Measurements from ENCODE around the gene TANGO2.

Gene TANGO2

DNA sequence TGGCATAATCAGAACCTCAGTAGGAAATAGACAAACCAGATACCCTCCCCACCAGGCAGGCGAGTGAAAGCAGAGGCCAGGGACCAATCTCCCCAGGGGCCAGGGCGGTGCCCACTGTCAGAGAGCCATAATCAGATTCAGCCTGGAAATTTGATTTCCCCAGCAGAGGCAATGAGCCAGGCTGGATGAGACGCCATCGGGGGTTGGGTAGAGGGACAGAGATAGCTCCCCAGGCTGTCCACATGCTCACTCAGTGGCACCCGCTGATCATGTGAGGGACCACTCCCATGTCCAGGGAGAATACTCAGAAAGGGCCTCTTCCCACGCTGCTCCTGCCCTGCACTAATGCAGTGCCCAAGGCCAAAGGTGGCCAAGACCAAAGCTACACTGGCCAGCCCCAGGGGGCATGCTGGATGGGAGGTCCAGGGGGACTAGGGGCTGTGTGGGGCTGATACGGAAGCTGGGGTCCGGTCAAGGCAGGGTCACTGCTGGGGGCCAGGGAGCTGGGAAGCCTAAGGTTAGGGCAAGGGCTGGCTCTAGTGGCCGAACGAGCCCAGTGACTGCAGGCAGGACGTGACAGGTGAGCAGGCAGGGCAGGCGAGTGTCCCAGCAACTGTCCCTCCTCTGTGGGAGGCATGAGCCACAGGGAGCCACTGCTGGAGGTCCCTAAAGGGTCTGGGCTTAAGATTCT is 24.1 kb upstream of the TANGO2 start:
- DNase-seq (ENCODE audit: low read depth), result no peak

DNA sequence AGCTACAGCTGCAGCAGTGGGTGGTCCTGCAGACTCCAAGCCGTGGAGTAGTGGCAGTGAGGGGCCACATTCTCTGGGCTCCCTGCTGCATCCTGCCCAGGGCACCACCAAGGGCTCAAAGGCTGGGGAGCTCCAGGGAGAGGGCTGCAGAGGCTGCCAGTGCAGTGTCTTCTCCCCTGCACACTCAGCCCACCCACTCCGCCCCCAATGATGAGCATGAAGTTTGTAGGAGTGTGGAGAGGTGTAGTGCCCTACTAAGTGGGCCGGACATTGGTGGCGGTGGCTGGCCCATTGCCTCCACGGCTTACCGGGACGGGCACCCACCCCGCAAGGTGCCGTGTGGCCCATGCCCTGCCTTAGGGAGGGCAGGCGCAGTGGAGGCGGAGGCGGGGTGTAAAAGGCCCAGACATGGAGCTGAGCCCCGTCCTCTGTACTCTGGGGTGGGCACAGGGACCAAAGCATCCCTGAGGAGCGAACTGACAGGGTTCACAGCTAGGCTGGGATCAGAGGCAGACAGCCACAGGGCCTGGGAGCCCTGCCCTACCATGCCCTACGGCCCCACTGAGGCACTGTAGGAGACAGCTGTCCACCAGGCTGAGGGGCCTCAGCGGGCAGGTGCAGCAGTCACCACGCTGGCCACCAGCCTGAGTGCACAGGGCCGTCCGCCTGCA is 23.2 kb upstream of the TANGO2 start:
- DNase-seq (ENCODE audit: low read depth), result no peak

DNA sequence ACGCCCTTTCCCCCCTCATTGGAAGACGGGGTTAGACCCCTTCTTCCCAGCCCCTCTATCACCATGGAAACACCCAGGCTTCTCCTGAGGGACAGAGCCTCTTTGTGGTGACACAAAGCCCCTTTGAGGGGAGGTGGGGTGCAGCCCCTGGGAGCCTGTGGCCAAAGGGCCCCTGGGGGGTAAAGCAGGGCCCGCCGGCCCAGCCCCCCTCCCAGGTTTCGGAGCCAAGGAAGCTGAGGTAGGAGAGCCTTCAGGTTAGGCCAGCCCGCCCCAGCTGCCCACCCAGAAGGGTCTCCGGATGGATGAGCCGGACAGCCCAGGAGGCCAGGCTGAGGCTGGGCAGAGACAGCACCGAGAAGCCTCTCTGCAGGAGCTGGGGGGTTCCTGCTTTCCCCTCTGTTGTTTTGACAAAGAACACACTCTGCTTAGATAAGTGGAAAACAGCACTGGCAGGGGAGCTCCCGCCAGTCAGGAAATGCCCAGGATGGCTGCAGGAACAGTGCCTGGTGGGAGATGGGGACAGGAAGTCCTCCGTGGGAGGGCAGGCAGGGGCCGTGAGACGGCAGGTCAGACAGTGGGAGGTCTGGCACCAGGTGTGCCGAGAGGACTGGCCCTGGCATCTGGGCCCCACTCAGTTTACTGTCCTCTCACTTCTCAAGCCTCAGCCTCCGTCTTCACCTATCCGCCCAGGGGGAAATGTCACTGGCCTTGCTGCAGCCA is 22.5 kb upstream of the TANGO2 start:
- no peak for DNase-seq (ENCODE audit: low read depth)

- DNase-seq (ENCODE audit: low read depth), result no peak
These were observed 21.7 kb upstream of the TANGO2 start for GRCh38 chr22:19998991-19999820.

- DNase-seq (ENCODE audit: low read depth), result no peak
These were observed 20.4 kb upstream of the TANGO2 start for GRCh38 chr22:20000246-20001081.

- DNase-seq (ENCODE audit: low read depth), result no peak
These were observed 19.8 kb upstream of the TANGO2 start for GRCh38 chr22:20001082-20001638.

DNA sequence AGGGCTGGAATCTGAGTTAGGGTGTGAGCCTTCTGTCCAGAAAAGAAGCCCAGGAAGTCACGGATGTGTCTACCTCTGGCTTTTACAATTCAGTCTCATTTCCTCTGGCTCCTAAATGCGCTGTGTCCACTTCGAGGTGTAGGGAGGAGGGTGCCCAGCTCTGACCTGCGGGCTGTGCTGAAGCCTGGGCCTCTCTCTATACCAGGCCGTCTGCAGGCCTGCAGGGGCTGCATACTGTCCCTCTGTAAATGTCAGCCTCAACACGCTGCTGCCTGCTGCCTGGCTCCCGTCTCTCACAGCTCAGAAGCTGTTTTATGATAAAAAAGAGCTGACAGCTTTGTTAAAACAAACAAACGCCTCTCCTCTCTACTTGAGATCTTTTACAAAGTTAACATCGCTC is 18.8 kb upstream of the TANGO2 start:
- no peak for DNase-seq (ENCODE audit: low read depth)

GRCh38 chr22:20002636-20003035 is 18.3 kb upstream of the TANGO2 start:
- no peak for DNase-seq (ENCODE audit: low read depth)

GRCh38 chr22:20003304-20003703 is 17.6 kb upstream of the TANGO2 start:
- DNase-seq (ENCODE audit: low read depth), result no peak

GRCh38 chr22:20004464-20004863 is 16.4 kb upstream of the TANGO2 start:
- DNase-seq (ENCODE audit: low read depth), result no peak

DNA sequence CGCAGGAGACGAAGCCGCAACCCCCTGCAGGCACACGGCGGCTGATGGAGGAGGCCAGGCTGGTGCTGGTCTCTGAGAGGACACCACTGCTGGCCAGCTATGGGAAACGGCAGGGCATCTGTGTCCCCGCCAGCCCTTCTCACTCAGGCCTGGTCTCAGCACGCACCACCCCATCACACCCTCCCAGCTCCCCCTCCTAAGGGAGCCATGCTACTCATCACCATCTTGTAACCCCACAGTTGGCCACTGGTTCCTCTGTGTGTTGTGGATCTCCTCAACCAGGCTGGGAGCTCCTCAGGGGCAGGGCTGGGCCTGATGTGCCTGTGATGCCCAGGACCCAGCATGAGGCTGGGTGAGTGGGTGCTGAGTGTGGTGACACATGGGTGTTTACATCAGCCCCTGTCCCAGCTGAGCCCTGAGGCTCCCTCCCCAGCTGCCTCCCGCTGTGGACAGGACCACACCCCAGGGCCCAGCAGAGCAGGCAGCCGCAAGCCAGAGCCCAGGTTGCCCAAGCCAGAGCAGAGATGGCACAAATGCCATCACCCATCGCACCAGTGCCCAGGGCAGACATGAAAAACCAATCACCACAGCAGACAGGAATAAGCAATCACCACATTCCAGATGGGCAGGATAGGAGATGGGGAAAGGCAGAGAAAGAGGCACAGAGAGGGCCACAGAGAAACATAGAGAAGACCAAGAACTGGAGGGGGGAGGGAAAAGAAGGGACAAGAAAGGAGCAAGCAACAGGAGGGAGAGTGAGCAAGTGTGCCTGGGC is 12.5 kb upstream of the TANGO2 start:
- DNase-seq (ENCODE audit: low read depth), result no peak

DNA sequence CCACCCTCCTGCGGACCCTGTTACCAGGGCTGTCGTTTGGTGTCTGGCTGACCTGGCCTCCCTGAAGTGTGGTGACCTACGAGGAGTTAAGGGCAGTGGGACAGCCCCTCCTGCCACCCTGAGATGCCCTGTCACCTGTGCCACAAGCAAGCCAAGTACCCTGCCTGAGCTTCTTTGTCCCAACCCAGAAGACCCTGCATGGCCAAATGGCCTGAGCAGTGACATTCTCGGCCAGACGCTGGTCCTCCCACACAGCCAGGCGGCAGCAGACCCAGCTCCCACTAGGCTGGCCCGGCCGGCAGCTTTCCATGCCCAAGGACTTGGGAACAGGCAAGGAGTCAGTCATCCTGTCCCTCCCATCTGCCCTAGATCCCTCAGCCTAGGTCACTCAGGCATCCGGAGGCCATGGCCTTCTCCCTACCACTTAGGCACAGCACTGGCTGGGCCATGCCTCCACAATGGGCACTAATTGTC is 11.9 kb upstream of the TANGO2 start:
- DNase-seq (ENCODE audit: low read depth), result no peak

GRCh38 chr22:20009582-20010306 is 11.2 kb upstream of the TANGO2 start:
- DNase-seq (ENCODE audit: low read depth), result no peak

GRCh38 chr22:20010307-20011122 is 10.4 kb upstream of the TANGO2 start:
- DNase-seq (ENCODE audit: low read depth), result no peak

- no peak for DNase-seq (ENCODE audit: low read depth)
These were observed 9.6 kb upstream of the TANGO2 start for GRCh38 chr22:20011123-20011992.

DNA sequence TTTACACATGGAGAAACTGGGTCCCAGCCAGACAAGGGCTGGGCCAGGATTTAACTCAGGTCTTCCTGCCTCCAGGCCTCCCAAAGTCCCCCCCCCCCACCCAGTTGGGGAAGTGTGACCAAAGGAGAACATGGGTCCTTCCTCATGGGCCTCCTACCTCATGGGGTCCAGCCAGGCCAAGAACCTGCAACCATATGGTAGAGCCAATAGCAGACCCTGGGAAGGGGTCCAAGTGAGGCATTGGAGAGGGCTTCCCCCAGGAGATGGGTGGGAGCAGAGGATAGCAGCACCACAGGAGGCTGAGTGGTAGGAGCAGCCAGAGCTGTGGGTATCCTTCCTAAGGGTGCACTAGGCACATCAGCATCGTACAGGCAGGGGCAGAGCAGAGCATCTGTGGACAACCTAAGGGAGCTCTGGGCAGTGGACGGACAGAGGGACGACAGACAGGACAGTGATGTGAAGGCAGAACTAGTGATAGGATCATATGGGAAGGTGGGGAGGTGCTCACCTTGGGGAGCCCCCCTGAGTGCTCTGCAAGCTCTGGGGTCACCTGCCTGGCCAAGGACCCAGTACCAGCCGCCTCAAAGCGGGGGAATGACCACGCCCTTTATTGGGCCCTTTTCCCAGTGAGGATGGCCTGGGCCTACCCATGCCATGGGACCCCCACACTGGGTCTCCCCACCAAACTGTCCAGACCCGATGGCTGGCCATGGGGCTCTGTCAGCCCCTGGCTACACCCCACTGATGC is 8.7 kb upstream of the TANGO2 start:
- DNase-seq (ENCODE audit: low read depth), result no peak
